Forelimb muscle (tissue), 1 donor: ENCODE results near the gene MARCHF3. TPM values are rescaled to one million over a fixed set of nuclear protein-coding genes. Genes with fewer than 3 reads are reported as not detected.
"Not testable (repeated sequence)": the region's sequence is repeated elsewhere in the genome, so short reads cannot be mapped to it uniquely, and the experiment has no call there.

Experiments used
- DNase-seq: peaks from one replicate; pipeline ENCODE4 v3.0.0-alpha.2; 2013; ENCODE audit warnings: low read depth
- polyA plus RNA-seq: library from polyadenylated mRNA; unstranded; fragments of 120-200 nt; gene quantifications from one replicate; pipeline ENCODE4 v1.2.1, GENCODE V29; 2013; ENCODE audit not compliant: insufficient read length

MARCHF3 gene
- polyA plus RNA-seq, 1 donor = 7.8 TPM

GRCh38 chr5:127012916-127013315 lies 17.4 kb downstream of the MARCHF3 start:
- DNase-seq = no peak

DNA sequence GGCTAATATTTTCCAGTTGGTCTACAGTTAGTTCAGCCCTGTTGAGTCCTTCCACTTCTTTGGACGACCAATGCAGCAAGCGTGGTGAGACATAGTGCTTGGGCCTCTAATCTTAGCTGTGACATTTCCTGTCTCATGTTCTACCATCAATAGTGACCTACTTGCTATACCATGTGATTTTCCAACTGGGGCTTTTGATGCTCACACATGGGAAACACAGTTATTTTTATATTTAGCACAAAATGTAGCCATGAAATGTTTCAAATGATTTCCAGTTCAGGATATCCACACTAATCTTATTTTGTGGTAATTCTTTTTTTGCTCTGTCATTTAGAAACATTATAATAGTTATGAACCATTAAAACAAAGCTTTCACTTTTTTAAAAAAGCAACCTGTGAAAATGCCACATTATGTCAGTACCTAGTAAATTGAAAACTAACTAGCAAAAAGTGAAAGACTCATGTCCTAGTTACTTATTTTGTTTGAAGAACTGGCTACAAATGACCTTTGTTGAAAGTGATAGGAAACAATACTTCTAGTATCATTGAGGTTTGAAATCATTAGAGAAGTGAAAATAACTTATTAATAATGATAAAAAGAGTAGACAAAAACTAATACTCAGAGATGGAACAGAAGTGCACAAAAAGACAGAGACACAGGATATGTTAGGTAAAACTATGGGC lies 18.3 kb downstream of the MARCHF3 start:
- no peak for DNase-seq

DNA sequence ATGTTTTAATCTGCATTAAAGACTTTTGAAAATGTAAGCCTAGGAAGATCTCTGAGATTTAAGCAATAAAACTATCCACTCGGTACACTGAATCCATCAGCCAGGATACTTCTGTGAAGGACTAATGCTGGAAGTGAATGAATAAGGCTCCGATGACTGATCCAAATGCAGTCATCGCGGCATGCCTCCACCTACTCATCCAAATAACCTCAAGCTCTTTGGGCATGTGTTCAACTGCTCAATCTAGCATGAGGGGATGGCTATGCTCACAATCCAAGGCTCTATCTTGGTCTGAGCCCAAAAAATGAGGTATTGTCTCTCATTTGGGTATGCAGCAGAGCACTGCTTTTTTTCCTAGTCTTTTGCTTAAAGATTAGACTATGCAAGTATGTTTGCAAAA lies 19.2 kb downstream of the MARCHF3 start:
- DNase-seq = no peak

- no peak for DNase-seq
Measured at GRCh38 chr5:127010362-127010761, 20.0 kb downstream of the MARCHF3 start.

DNA sequence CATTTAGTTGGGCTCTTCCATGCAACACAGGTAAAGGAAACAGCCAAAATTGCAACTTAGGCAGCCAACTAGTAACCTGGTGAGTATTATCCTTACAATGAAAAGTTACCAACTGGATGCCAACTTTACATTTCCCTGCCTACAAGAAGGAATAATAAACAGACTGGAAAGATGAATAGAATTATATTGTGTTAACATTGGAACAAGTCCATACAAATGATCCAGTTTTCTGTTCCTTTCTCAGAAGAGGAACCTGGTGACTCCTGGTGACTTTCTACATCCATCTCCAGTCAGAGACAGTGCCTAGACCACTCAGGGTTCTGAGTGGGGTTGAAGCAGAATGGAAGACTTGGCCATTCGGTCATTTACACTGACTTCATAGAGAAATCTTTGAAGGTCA lies 20.6 kb downstream of the MARCHF3 start:
- DNase-seq = no peak

GRCh38 chr5:127008300-127008975 lies 21.9 kb downstream of the MARCHF3 start:
- DNase-seq = no peak

DNA sequence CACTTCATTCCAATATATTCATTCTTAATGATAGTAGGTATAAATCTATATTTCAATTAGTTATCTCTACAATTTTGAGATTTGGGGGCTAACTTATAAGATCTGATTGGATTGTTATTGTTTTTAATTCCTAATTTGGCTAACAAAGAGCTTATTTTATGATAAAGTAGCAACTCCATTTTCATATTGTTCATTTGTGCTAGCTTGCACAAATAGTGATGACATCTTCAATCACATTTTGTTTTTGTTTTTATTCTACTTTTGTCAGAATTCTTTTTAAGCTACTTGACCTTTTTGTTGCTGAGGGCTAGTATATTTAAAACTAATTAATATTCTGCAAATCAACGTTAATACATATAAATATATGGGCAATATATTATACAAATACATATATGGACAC lies 22.8 kb downstream of the MARCHF3 start:
- no peak for DNase-seq

DNA sequence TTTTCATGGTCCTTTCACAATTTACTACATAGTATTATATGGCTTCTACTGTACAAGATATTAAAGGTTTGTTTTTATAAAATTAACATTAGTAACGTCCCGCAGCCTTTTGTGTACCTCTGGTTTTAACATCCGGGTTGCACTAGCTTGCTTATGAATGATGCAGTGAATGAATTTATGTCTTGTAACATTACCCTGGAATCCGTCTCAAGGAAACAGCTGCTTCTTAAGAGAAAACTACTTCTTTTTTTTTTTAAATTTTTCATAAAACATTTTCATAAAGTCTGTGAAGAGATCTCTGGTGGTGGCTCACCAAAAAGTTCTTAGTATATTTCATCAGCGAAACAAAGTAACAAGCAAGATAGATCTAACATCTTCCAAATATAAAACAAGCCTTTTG lies 23.6 kb downstream of the MARCHF3 start:
- DNase-seq = no peak

GRCh38 chr5:127005282-127005681 lies 25.1 kb downstream of the MARCHF3 start:
- not testable (repeated sequence) for DNase-seq

- no peak for DNase-seq
Measured at GRCh38 chr5:127004721-127005120, 25.6 kb downstream of the MARCHF3 start.

- DNase-seq = no peak
Measured at GRCh38 chr5:127003798-127004495, 26.4 kb downstream of the MARCHF3 start.

DNA sequence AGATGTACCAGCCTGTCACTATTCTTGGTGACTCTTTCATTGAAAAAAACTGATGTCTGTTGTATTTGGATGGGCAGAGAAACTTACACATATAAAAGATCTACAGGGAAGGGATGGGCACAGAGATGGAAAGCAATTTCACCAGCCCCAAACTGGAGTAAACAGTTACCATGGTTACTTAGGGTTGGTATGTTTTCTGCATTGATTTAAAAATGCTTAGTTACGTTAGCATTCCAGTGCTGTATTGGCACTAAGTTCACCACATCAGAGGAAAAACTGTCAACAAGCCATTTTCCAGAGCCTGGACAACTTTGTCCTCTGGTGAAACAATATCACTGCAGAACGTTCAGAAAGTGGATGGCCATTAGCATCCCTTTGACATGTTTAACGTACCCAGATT lies 28.0 kb downstream of the MARCHF3 start:
- no peak for DNase-seq

DNA sequence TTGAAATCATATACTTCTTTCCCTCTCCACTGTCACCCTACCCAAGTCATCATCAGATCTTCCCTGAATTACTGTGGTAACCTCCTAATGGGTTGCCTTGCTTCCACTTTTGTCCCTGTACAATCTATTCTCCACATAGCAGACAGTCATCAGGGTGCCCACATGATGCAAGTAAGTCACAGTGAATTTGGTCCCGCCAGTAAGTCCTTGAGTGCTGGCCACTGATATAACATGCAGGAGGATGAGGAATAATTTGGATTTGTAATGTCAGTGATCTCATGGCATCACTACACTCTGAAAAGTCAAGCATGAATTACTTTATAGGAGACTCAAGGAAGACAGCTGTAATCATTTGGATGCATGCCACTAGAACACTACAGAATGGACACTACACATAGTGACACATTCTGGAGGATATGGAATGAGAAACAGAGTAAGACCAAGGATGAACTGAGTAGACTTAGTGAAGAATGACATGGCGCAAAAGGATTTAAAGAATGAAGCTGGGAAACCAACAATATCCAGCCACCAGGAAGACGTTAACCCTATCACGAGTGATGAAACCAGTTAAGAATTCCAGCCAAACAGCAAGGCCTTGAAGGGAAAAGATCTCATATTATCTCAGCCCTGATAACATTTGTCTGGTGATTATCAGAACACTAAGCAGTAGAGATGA lies 28.6 kb downstream of the MARCHF3 start:
- no peak for DNase-seq

- DNase-seq = no peak
Measured at GRCh38 chr5:126998895-126999570, 31.3 kb downstream of the MARCHF3 start.

DNA sequence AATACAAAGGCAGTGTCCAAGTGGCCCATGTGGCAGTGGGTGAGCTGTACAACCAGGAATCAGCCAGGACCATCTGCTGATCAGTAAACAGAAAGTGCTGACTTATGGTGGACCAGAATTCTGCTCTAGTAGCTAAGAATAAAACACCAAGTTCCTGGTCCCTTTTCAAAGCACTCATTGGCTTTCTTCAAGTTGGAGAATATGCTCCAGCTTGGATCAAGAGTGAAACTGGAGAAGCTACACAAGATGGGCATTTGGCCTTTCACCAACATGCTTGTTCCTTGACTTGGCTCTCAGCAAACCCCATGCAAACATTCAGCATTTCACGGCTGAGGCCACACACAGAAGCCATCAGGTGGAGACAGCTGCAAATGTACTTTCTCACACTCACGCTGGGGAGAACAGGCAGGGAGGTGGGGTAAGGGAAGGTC lies 32.1 kb downstream of the MARCHF3 start:
- DNase-seq = no peak

DNA sequence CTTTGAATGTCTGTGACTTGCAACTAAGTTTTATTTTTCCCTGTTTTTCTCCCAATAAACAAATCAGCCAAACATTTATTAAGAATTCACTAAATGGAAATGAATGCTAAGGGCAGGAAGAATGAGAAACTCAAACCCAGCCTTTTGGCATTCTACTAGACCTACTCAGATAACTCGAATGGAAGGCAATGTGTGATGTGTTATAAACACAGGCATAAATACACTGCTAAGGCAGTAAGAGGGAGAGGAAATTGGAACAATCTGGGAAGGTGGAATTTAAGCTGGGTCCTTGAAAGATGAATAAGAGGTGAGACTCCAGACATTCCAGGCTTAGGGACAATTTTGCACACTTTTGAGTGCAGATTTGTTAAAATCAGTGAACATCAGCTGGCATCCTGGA lies 34.7 kb downstream of the MARCHF3 start:
- no peak for DNase-seq

GRCh38 chr5:126995039-126995438 lies 35.3 kb downstream of the MARCHF3 start:
- no peak for DNase-seq

DNA sequence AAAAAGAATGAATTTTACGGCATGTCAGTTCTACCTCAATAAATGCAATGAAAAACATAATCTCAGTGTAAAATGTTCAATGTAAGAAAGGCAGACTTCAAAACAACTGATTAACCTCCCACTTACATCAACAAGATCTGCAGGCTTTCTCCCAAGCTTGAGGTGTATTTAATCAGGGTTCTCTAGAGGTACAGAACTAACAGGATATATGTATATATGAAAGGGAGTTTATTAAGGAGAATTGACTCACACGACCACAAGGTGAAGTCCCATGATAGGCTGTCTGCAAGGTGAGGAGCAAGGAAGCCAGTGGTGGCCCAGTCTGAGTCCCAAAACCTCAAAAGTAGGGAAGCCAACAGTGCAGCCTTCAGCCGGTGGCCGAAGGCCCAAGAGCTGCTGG lies 35.9 kb downstream of the MARCHF3 start:
- DNase-seq = no peak

- DNase-seq = no peak
Measured at GRCh38 chr5:126988021-126988569, 42.3 kb downstream of the MARCHF3 start.

- DNase-seq = no peak
Measured at GRCh38 chr5:126987271-126987899, 43.0 kb downstream of the MARCHF3 start.

- DNase-seq = no peak
Measured at GRCh38 chr5:126984632-126985031, 45.7 kb downstream of the MARCHF3 start.
